CD4-positive, alpha-beta T cell treated with Interleukin-21 for 1 hour (primary cell): ENCODE results near the gene KCNIP4.

Experiments
- DNase-seq: peaks from one replicate; pipeline ENCODE4 v3.0.0-alpha.2; 2020

Gene KCNIP4

GRCh38 chr4:20901851-20902250 is 1046.7 kb downstream of the KCNIP4 start:
- DNase-seq: no peak

- no peak for DNase-seq
Observed at GRCh38 chr4:20899591-20899990, 1049.0 kb downstream of the KCNIP4 start.

GRCh38 chr4:20895988-20896387 is 1052.6 kb downstream of the KCNIP4 start:
- DNase-seq: no peak

- no peak for DNase-seq
Observed at GRCh38 chr4:20895208-20895607, 1053.4 kb downstream of the KCNIP4 start.

GRCh38 chr4:20890761-20891160 is 1057.8 kb downstream of the KCNIP4 start:
- no peak for DNase-seq

GRCh38 chr4:20889901-20890300 is 1058.7 kb downstream of the KCNIP4 start:
- DNase-seq: no peak

- DNase-seq: no peak
Observed at GRCh38 chr4:20883677-20884076, 1064.9 kb downstream of the KCNIP4 start.

- no peak for DNase-seq
Observed at GRCh38 chr4:20883231-20883630, 1065.3 kb downstream of the KCNIP4 start.

GRCh38 chr4:20882500-20882899 is 1066.1 kb downstream of the KCNIP4 start:
- no peak for DNase-seq

GRCh38 chr4:20881658-20882057 is 1066.9 kb downstream of the KCNIP4 start:
- no peak for DNase-seq

- DNase-seq: no peak
Observed at GRCh38 chr4:20878806-20879205, 1069.8 kb downstream of the KCNIP4 start.

GRCh38 chr4:20870436-20870835 is 1078.1 kb downstream of the KCNIP4 start:
- no peak for DNase-seq

GRCh38 chr4:20868108-20868507 is 1080.5 kb downstream of the KCNIP4 start:
- DNase-seq: no peak

- DNase-seq: no peak
Observed at GRCh38 chr4:20860878-20861277, 1087.7 kb downstream of the KCNIP4 start.

- no peak for DNase-seq
Observed at GRCh38 chr4:20859097-20859781, 1089.3 kb downstream of the KCNIP4 start.

GRCh38 chr4:20857081-20857480 is 1091.5 kb downstream of the KCNIP4 start:
- DNase-seq: no peak

- no peak for DNase-seq
Observed at GRCh38 chr4:20847124-20847747, 1101.3 kb downstream of the KCNIP4 start.

- DNase-seq: no peak
Observed at GRCh38 chr4:20844311-20844710, 1104.3 kb downstream of the KCNIP4 start.

GRCh38 chr4:20840648-20841190 is 1107.9 kb downstream of the KCNIP4 start:
- DNase-seq: no peak

GRCh38 chr4:20839957-20840356 is 1108.6 kb downstream of the KCNIP4 start:
- no peak for DNase-seq

- DNase-seq: no peak
Observed at GRCh38 chr4:20838476-20838875, 1110.1 kb downstream of the KCNIP4 start.

- no peak for DNase-seq
Observed at GRCh38 chr4:20832826-20833225, 1115.7 kb downstream of the KCNIP4 start.

- DNase-seq: no peak
Observed at GRCh38 chr4:20831746-20832145, 1116.8 kb downstream of the KCNIP4 start.

GRCh38 chr4:20829617-20830357 is 1118.8 kb downstream of the KCNIP4 start:
- no peak for DNase-seq
